Common myeloid progenitor, CD34-positive (primary cell): Measurements from ENCODE around the gene SPATA31C1.
"Not testable (repeated sequence)": the region's sequence is repeated elsewhere in the genome, so short reads cannot be mapped to it uniquely, and the experiment has no call there.

Experiments used
- CTCF ChIA-PET: fragments of 350-600 bp; sonication (Branson Sonifier 250); formaldehyde crosslinking; loops from one replicate; lab custom pipeline; 2021; ENCODE audit warnings: antibody characterized with exemption; lab: Charles Lee
- POLR2A ChIA-PET: fragments of 350-600 bp; sonication (Branson Sonifier 250); formaldehyde crosslinking; loops from one replicate; lab custom pipeline; 2021; ENCODE audit warnings: antibody characterized with exemption; lab: Charles Lee
- DNase-seq, 3 donors: peaks; one replicate each; pipeline versions ENCODE4 v3.0.0 to v3.0.0-alpha.2; 2013
- H3K27ac ChIP-seq, 2 experiments: 1 replicate in 1 of 2; 2 replicates in 1 of 2; pipeline ENCODE4 v1.7.0; 2013; ENCODE audit warnings: inconsistent platforms in 2 of 2, low read length in 2 of 2, mild to moderate bottlenecking in 2 of 2, low read depth in 1 of 2, moderate library complexity in 1 of 2; ENCODE audit not compliant: severe bottlenecking in 2 of 2, insufficient read depth in 1 of 2, poor library complexity in 1 of 2
- H3K27me3 ChIP-seq, 5 experiments: replicated peaks in 2 of 5; 1 replicate in 3 of 5; 2 replicates in 2 of 5; pipeline versions ENCODE4 v1.6.1 to v1.7.0; 2013; ENCODE audit warnings: low read length in 4 of 5, mild to moderate bottlenecking in 2 of 5, moderate library complexity in 2 of 5, inconsistent platforms in 1 of 5; ENCODE audit not compliant: insufficient read depth in 5 of 5, control insufficient read depth in 4 of 5
- H3K36me3 ChIP-seq, 4 experiments: 1 replicate in 2 of 4; 2 replicates in 2 of 4; pipeline versions ENCODE4 v1.6.1 to v1.7.0; 2013; ENCODE audit warnings: low read length in 3 of 4, control low read depth in 1 of 4, mild to moderate bottlenecking in 1 of 4; ENCODE audit not compliant: control insufficient read depth in 4 of 4, insufficient read depth in 4 of 4
- H3K4me1 ChIP-seq, 4 experiments: 1 replicate in 3 of 4; 2 replicates in 1 of 4; pipeline versions ENCODE4 v1.6.1 to v1.7.1; 2013; ENCODE audit warnings: low read length in 3 of 4, mild to moderate bottlenecking in 3 of 4, control low read depth in 1 of 4, inconsistent platforms in 1 of 4, moderate library complexity in 1 of 4; ENCODE audit not compliant: control insufficient read depth in 4 of 4, insufficient read depth in 4 of 4; ENCODE audit errors: control extremely low read depth in 1 of 4
- H3K4me3 ChIP-seq, 7 experiments: 1 replicate in 4 of 7; 2 replicates in 3 of 7; pipeline versions ENCODE4 v1.5.1 to v1.7.0; 2013; ENCODE audit warnings: mild to moderate bottlenecking in 7 of 7, low read length in 6 of 7, moderate library complexity in 6 of 7, inconsistent platforms in 2 of 7, low read depth in 2 of 7, control low read depth in 1 of 7; ENCODE audit not compliant: insufficient read depth in 4 of 7, control insufficient read depth in 1 of 7; ENCODE audit errors: extremely low read depth in 1 of 7
- H3K9me3 ChIP-seq, 5 experiments: 1 replicate in 4 of 5; 2 replicates in 1 of 5; pipeline versions ENCODE4 v1.6.1 to v1.7.1; 2013; ENCODE audit warnings: low read length in 4 of 5, mild to moderate bottlenecking in 2 of 5, inconsistent platforms in 1 of 5, low read depth in 1 of 5, moderate library complexity in 1 of 5; ENCODE audit not compliant: control insufficient read depth in 4 of 5, insufficient read depth in 2 of 5; ENCODE audit errors: control extremely low read depth in 1 of 5
- whole genome bisulfite sequencing: methylation state at CpG from one replicate; pipeline ENCODE4 v1.1.5; 2013; ENCODE audit not compliant: insufficient coverage; 5-methylcytosine and 5-hydroxymethylcytosine counted together

Gene SPATA31C1

GRCh38 chr9:87910821-87911220, 6.9 kb upstream of the SPATA31C1 start:
- Histone ChIP-seq H3K27ac (no peak overlapping the region), H3K9me3 (no peaks in the 10 kb centered on the region), H3K4me3 (no peak overlapping the region), H3K27me3 (no peaks in the 10 kb centered on the region), H3K36me3 (no peaks in the 10 kb centered on the region), H3K4me1 (no peaks in the 10 kb centered on the region)
- WGBS, result no CpG with 5 or more reads among the region's 3 CpGs
- ChIA-PET POLR2A (no interaction called here), CTCF (interaction anchor here (1.2 kb wide), 1 partner anchor 680 kb away, joined by 3 read pairs; no protein-coding TSS in a partner anchor)
- DNase-seq, result no peak

- H3K9me3 ChIP-seq, POLR2A ChIA-PET, H3K4me3 ChIP-seq, H3K27me3 ChIP-seq, H3K27ac ChIP-seq, H3K36me3 ChIP-seq, CTCF ChIA-PET, H3K4me1 ChIP-seq: not testable (repeated sequence)
- DNase-seq, result peak in 1 of 3 donors; percentile 32
- WGBS, result 22% methylated on average over 5 of the region's 13 CpGs
These were observed 1.3 kb downstream of the SPATA31C1 start for GRCh38 chr9:87919013-87919412.

GRCh38 chr9:87921561-87921960, 3.8 kb downstream of the SPATA31C1 start:
- CTCF ChIA-PET, H3K4me3 ChIP-seq, H3K4me1 ChIP-seq, H3K27ac ChIP-seq, H3K27me3 ChIP-seq, DNase-seq, H3K9me3 ChIP-seq, H3K36me3 ChIP-seq, POLR2A ChIA-PET: not testable (repeated sequence)
- WGBS, result 92% methylated on average over 7 of the region's 8 CpGs

- peak; percentile 27 to 73 (median 61) for DNase-seq
These were observed 5.2 kb downstream of the SPATA31C1 start for GRCh38 chr9:87923012-87923411.

GRCh38 chr9:87924851-87925250, 7.1 kb downstream of the SPATA31C1 start:
- H3K36me3 ChIP-seq, POLR2A ChIA-PET, DNase-seq, H3K9me3 ChIP-seq, H3K4me3 ChIP-seq, H3K27ac ChIP-seq, CTCF ChIA-PET, H3K27me3 ChIP-seq, H3K4me1 ChIP-seq: not testable (repeated sequence)
- 93% methylated on average over 7 of the region's 10 CpGs for WGBS

More at GRCh38 chr9:87923012-87923411, 5.2 kb downstream of the SPATA31C1 start:
- H3K27ac ChIP-seq, POLR2A ChIA-PET, CTCF ChIA-PET, H3K4me1 ChIP-seq, H3K36me3 ChIP-seq, H3K4me3 ChIP-seq, H3K27me3 ChIP-seq, H3K9me3 ChIP-seq: not testable (repeated sequence)
- WGBS, result 0% methylated on average over 1 of the region's 10 CpGs

- POLR2A ChIA-PET, H3K27me3 ChIP-seq, H3K4me3 ChIP-seq, H3K27ac ChIP-seq, H3K4me1 ChIP-seq, DNase-seq, H3K9me3 ChIP-seq, H3K36me3 ChIP-seq, CTCF ChIA-PET: not testable (repeated sequence)
These were observed 11.4 kb downstream of the SPATA31C1 start for GRCh38 chr9:87929152-87929551.

GRCh38 chr9:87934444-87934843, 16.7 kb downstream of the SPATA31C1 start:
- H3K27ac ChIP-seq, H3K27me3 ChIP-seq, POLR2A ChIA-PET, H3K4me3 ChIP-seq, CTCF ChIA-PET, H3K4me1 ChIP-seq, H3K36me3 ChIP-seq, DNase-seq, H3K9me3 ChIP-seq: not testable (repeated sequence)
- WGBS, result no CpG with 5 or more reads among the region's 7 CpGs
